Endothelial cell of umbilical vein (primary cell): ENCODE measurements around the gene JAKMIP1. TPM values are rescaled to one million over a fixed set of nuclear protein-coding genes. Genes with fewer than 3 reads are reported as not detected.

ENCODE experiments used
- BruUV-seq: library from RNA; stranded (reverse); fragments of 400-500 nt; replicated peaks from 2 replicates; lab custom pipeline; 2021; lab: Mats Ljungman, UMichigan
- CTCF ChIA-PET: fragments of 300-600, 350-600 bp; sonication (Branson Sonifier 250); formaldehyde crosslinking; loops from one replicate; lab custom pipeline; 2021; ENCODE audit warnings: antibody characterized with exemption, inconsistent platforms; lab: Charles Lee
- POLR2A ChIA-PET: fragments of 300-600, 350-600 bp; sonication (Branson Sonifier 250); formaldehyde crosslinking; loops from one replicate; lab custom pipeline; 2021; ENCODE audit warnings: antibody characterized with exemption, inconsistent platforms; lab: Charles Lee
- DNase-seq: peaks from one replicate; pipeline ENCODE4 v3.0.0-alpha.2; 2011; ENCODE audit warnings: low read depth, low spot score
- FAIRE-seq: peaks from 2 replicates; lab custom pipeline; 2011; peaks lifted over from hg19 to GRCh38; lab: Jason Lieb, UNC
- H2AFZ ChIP-seq: 2 replicates; pipeline ENCODE4 v1.6.0; 2012; ENCODE audit warnings: low read depth, low read length, control low read depth, inconsistent platforms
- H3K27ac ChIP-seq: 2 replicates; pipeline ENCODE4 v1.5.1; 2011; ENCODE audit warnings: low read depth, mild to moderate bottlenecking, control low read depth, low read length, moderate library complexity; ENCODE audit not compliant: insufficient read depth
- H3K27me3 ChIP-seq, 2 experiments: 2 replicates each; pipeline versions ENCODE4 v1.6.0 to v1.6.1; 2011; ENCODE audit warnings: low read length in 2 of 2, mixed read lengths in 1 of 2; ENCODE audit not compliant: control insufficient read depth in 2 of 2, insufficient read depth in 2 of 2
- H3K36me3 ChIP-seq, 2 experiments: 2 replicates in 1 of 2; 3 replicates in 1 of 2; pipeline ENCODE4 v1.5.1; 2011; ENCODE audit warnings: low read length in 2 of 2, mild to moderate bottlenecking in 1 of 2, moderate library complexity in 1 of 2; ENCODE audit not compliant: control insufficient read depth in 2 of 2, insufficient read depth in 2 of 2; ENCODE audit errors: extremely low read depth in 1 of 2
- H3K4me1 ChIP-seq: 3 replicates; pipeline ENCODE4 v1.5.1; 2011; ENCODE audit warnings: mild to moderate bottlenecking, low read length; ENCODE audit not compliant: control insufficient read depth, insufficient read depth; ENCODE audit errors: extremely low read depth
- H3K4me2 ChIP-seq: 2 replicates; pipeline ENCODE4 v1.6.1; 2011; ENCODE audit warnings: low read length, control low read depth, mixed read lengths; ENCODE audit not compliant: insufficient read depth
- H3K4me3 ChIP-seq, 3 experiments: fragments of 200-600 bp in 1 of 3; sonication (generic), shearing (Covaris generic) in 1 of 3; replicated peaks in 1 of 3; 2 replicates each; pipeline ENCODE4 v1.5.1; 2011 to 2016; ENCODE audit warnings: control low read depth in 3 of 3, low read length in 3 of 3, mild to moderate bottlenecking in 2 of 3, inconsistent platforms in 1 of 3, low read depth in 1 of 3, moderate library complexity in 1 of 3; ENCODE audit not compliant: insufficient read depth in 1 of 3
- H3K79me2 ChIP-seq: 2 replicates; pipeline ENCODE4 v1.6.0; 2012; ENCODE audit warnings: low read length, inconsistent platforms; ENCODE audit not compliant: control insufficient read depth, insufficient read depth
- H3K9ac ChIP-seq: replicated peaks from 2 replicates; pipeline ENCODE3; 2011; ENCODE audit warnings: low read length, control low read depth; ENCODE audit not compliant: insufficient read depth; ENCODE audit errors: extremely low read depth
- H3K9me1 ChIP-seq: replicated peaks from 3 replicates; pipeline ENCODE4 v1.6.0; 2011; ENCODE audit warnings: mild to moderate bottlenecking, low read length; ENCODE audit not compliant: control insufficient read depth, insufficient read depth; ENCODE audit errors: extremely low read depth
- H3K9me3 ChIP-seq: replicated peaks from 2 replicates; pipeline ENCODE4 v1.5.1; 2012; ENCODE audit warnings: low read length, inconsistent platforms; ENCODE audit not compliant: control insufficient read depth, insufficient read depth
- H4K20me1 ChIP-seq: replicated peaks from 2 replicates; pipeline ENCODE3; 2011; ENCODE audit warnings: mild to moderate bottlenecking, low read length; ENCODE audit not compliant: control insufficient read depth, insufficient read depth; ENCODE audit errors: extremely low read depth
- CTCF ChIP-seq, 2 donors: IDR thresholded peaks; 1 replicate in 1 of 2; 2 replicates in 1 of 2; pipeline ENCODE4 v1.5.1; 2011; ENCODE audit warnings: low read length in 2 of 2, mild to moderate bottlenecking in 2 of 2, moderate library complexity in 2 of 2, control low read depth in 1 of 2, inconsistent platforms in 1 of 2, low read depth in 1 of 2; ENCODE audit not compliant: insufficient read depth in 1 of 2; ENCODE audit errors: extremely low read depth in 1 of 2
- EZH2 ChIP-seq: IDR thresholded peaks from 2 replicates; pipeline ENCODE4 v1.6.1; 2012; ENCODE audit warnings: borderline replicate concordance, low read depth, mild to moderate bottlenecking, moderate library complexity, low read length, inconsistent platforms; ENCODE audit not compliant: severe bottlenecking
- FOS ChIP-seq: IDR thresholded peaks from 2 replicates; pipeline ENCODE4 v1.6.1; 2011; ENCODE audit warnings: mild to moderate bottlenecking, low read length, moderate library complexity, borderline replicate concordance; ENCODE audit not compliant: insufficient read depth
- GATA2 ChIP-seq: IDR thresholded peaks from 2 replicates; pipeline ENCODE4 v1.7.0; 2011; ENCODE audit warnings: low read depth, mild to moderate bottlenecking, moderate library complexity, mixed read lengths, low read length; ENCODE audit not compliant: insufficient read length, insufficient read depth
- JUN ChIP-seq: IDR thresholded peaks from 2 replicates; pipeline ENCODE4 v1.6.1; 2011; ENCODE audit warnings: borderline replicate concordance, low read depth; ENCODE audit not compliant: insufficient read length, insufficient read depth
- MYC ChIP-seq: IDR thresholded peaks from one replicate; pipeline ENCODE4 v1.6.1; 2011; ENCODE audit warnings: mild to moderate bottlenecking, low read depth, low read length
- POLR2A ChIP-seq: IDR thresholded peaks from 2 replicates; pipeline ENCODE4 v1.6.1; 2012; ENCODE audit warnings: low read depth, mild to moderate bottlenecking, control low read depth, low read length
- POLR2AphosphoS5 ChIP-seq: IDR thresholded peaks from 2 replicates; pipeline ENCODE4 v1.6.1; 2012; ENCODE audit warnings: low read depth, mild to moderate bottlenecking, control low read depth, low read length, moderate library complexity; ENCODE audit not compliant: insufficient read depth
- dilution Hi-C: fragments of 300-500 bp; cut with MboI; formaldehyde crosslinking; loops from one replicate; pipeline ENCODE4 v1.15.0; 2019; ENCODE audit warnings: low sequenced_read_pairs; ENCODE audit not compliant: extremely low pct_ligation_motif_present
- intact Hi-C: fragments of 100-400 bp; cut with micrococcal nuclease; formaldehyde crosslinking; loops from one replicate; pipeline ENCODE4 v1.10.0; 2022
- polyA plus RNA-seq, 4 experiments: library from polyadenylated mRNA; depleted of rRNA in 3 of 4; stranded (reverse) in 3 of 4; unstranded in 1 of 4; fragments of >200 nt; gene quantifications; 2 replicates each; pipeline versions ENCODE4 v1.2.1 to v1.2.3, GENCODE V29; 2011 to 2012; ENCODE audit warnings: missing spikeins in 1 of 4
- total RNA-seq: library from RNA; stranded (reverse); gene quantifications from 2 replicates; pipeline ENCODE4 v1.2.3, GENCODE V29; 2021
- TF ChIP-seq, protein P1 (sequence below): IDR thresholded peaks from 2 replicates; pipeline ENCODE4 v1.6.1; 2011; ENCODE audit not compliant: insufficient read depth, insufficient read length

The JAKMIP1 gene
- total and polyA plus RNA-seq, 2 donors (not counting 3 experiments of a cell fraction or from before 2014, with no cell fraction given) = not detected

DNA sequence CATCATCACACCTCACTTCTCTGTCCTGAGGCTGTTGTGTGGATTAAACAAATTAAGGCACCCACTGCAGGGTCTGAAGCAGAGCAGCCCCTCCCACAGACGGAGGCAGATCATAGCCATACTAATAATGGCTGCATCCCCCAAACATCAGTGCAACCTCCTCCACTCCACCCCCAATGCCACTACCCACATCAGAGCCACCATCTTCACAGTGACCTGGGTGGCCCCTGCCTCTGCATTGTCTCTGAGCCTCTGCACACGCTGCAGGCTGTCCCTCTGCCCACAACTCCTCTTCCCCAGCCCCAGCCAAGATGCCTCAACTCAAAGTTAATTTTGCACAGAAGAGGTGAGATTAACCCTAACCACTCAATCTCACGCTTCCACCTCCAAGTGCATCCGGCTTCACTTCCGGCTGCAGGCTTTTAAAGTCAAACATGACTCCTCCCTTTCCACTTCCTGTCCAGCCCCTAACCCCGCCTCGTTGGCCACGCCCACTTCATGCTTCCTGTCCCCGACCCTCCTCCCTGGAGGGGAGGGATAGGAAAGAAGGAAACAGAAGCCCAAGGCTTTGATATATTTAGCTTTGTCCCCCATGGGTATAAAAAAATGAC lies 22.7 kb downstream of the JAKMIP1 start:
- no peak for DNase-seq
- FAIRE-seq = no peak
- Histone ChIP-seq H3K9me3 (no peaks in the 10 kb centered on the region), H3K4me2 (no peak overlapping the region), H3K27me3 (no peaks in the 10 kb centered on the region), H3K79me2 (no peaks in the 10 kb centered on the region), H3K9me1 (no peaks in the 10 kb centered on the region), H4K20me1 (no peaks in the 10 kb centered on the region), H3K36me3 (no peaks in the 10 kb centered on the region), H3K9ac (no peak overlapping the region), H3K27ac (no peak overlapping the region), H2AFZ (no peak overlapping the region), H3K4me3 (no peak overlapping the region), H3K4me1 (no peaks in the 10 kb centered on the region)
- intact Hi-C loops = no loop called here
- BruUV-seq = no TSS peak
- dilution Hi-C loops = no loop called here
- TF ChIP-seq FOS (no peak), MYC (no peak)
- ChIA-PET POLR2A (no interaction called here), CTCF (no interaction called here)

DNA sequence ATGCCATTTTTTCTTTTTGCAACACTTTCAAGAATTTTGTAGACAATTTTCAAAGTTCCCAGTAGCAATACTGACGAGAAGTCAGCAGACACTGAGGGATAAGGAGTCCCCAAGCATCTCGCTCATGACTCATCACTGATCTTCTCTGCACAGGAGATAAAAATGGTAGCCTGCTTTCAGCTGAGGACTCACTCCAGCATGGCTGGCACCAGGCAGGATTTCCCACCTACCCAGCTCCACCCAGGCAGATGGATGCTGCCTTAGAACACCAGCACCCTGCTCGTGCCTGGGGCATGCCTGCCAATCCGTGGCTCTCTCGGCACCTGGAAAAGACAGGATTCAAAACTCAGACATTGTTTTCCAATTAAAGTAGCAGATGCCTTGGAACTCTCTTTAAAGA lies 24.9 kb downstream of the JAKMIP1 start:
- H3K4me1 ChIP-seq = no peaks in the 10 kb centered on the region
- no peaks in the 10 kb centered on the region for H3K36me3 ChIP-seq
- CTCF ChIA-PET = no interaction called here
- DNase-seq (no peak), FAIRE-seq (no peak)
- POLR2A ChIA-PET = no interaction called here
- no peak overlapping the region for H3K4me2 ChIP-seq
- intact Hi-C loops = no loop called here
- H3K9ac ChIP-seq = no peak overlapping the region
- H2AFZ ChIP-seq = no peak overlapping the region
- no peaks in the 10 kb centered on the region for H3K9me1 ChIP-seq
- H4K20me1 ChIP-seq = no peaks in the 10 kb centered on the region
- no peaks in the 10 kb centered on the region for H3K27me3 ChIP-seq
- no TSS peak for BruUV-seq
- no peaks in the 10 kb centered on the region for H3K79me2 ChIP-seq
- dilution Hi-C loops = no loop called here
- H3K9me3 ChIP-seq = no peaks in the 10 kb centered on the region
- TF ChIP-seq GATA2 = no peak
- TF ChIP-seq POLR2A = no peak
- TF ChIP-seq CTCF (IDR thresholded peaks at IDR 0.05; ENCODE audit: extremely low read depth in 1 of 2, insufficient read depth in 1 of 2, low read depth in 1 of 2, low read length in 2 of 2) = no peak
- no peak for TF ChIP-seq MYC
- TF ChIP-seq FOS = no peak
- TF ChIP-seq, protein P1, sequence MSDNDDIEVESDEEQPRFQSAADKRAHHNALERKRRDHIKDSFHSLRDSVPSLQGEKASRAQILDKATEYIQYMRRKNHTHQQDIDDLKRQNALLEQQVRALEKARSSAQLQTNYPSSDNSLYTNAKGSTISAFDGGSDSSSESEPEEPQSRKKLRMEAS = no peak
- no peak for TF ChIP-seq POLR2AphosphoS5
- TF ChIP-seq EZH2 = no peak
- TF ChIP-seq JUN = no peak
- no peak overlapping the region for H3K4me3 ChIP-seq
- H3K27ac ChIP-seq = no peak overlapping the region
